ENCODE results near the gene PRR20G. TPM values are rescaled to one million over a fixed set of nuclear protein-coding genes. Genes with fewer than 3 reads are reported as not detected.

Gene PRR20G
- total RNA-seq, 1 donor from 2014 or later = not detected

DNA sequence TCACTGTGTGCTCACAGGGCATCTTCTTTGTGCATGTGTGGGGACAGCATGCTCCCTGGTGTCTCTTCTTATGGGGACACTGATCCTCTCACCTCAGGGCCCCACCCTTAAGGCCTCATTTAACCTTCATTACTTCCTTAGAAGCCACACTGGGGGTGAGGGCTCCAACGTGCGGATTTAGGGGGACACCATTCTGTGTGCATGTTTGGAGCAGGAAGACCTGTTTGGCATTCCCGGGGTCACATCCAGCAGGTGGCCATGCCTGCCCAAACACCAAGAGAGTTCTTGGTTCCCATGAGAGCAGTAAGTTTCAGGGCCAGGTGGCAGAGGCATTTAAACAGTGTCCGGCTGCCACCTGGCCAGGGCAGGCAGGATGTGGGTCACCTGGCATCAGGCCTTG lies 24.8 kb downstream of the PRR20G start:
- H3K79me2 ChIP-seq (ENCODE audit: insufficient read depth, low read length) = no peaks in the 10 kb centered on the region
- H3K36me3 ChIP-seq (ENCODE audit: insufficient read depth, low read length) = no peaks in the 10 kb centered on the region
- TF ChIP-seq CTCF (IDR thresholded peaks at IDR 0.05; ENCODE audit: insufficient read depth, low read depth, low read length) = no peak
- TF ChIP-seq EZH2 (IDR thresholded peaks at IDR 0.05; ENCODE audit: insufficient read depth, low read length) = no peak
- H3K4me1 Mint-ChIP-seq (ENCODE audit: low read depth, unreplicated experiment) = peaks cover 2% of the 10 kb centered on the region
- DNase-seq (ENCODE audit: low read depth) (no peak), FAIRE-seq (no peak)
- H2AFZ ChIP-seq (ENCODE audit: low read depth, low read length) = no peak overlapping the region
- no peak overlapping the region for H3K27ac ChIP-seq (ENCODE audit: low read depth, low read length)
- no peaks in the 10 kb centered on the region for H3K27me3 ChIP-seq (ENCODE audit: insufficient read depth, low read length)
- H3K4me1 ChIP-seq (ENCODE audit: insufficient read depth, low read length) = no peaks in the 10 kb centered on the region
- H3K4me3 ChIP-seq (ENCODE audit: insufficient read depth, low read depth, low read length) = no peak overlapping the region
- H3K27ac Mint-ChIP-seq (ENCODE audit: unreplicated experiment) = no peak overlapping the region
- H3K36me3 Mint-ChIP-seq (ENCODE audit: low read depth, unreplicated experiment) = no peaks in the 10 kb centered on the region
- peaks cover 4% of the 10 kb centered on the region for H3K9me3 Mint-ChIP-seq (ENCODE audit: unreplicated experiment)
- no peak overlapping the region for H3K9ac ChIP-seq (ENCODE audit: low read length)
- no peaks in the 10 kb centered on the region for H4K20me1 ChIP-seq (ENCODE audit: insufficient read depth, low read length)
- no peak overlapping the region for H3K4me2 ChIP-seq (ENCODE audit: low read length)
- H3K9me3 ChIP-seq (ENCODE audit: insufficient read depth, low read depth, low read length) = no peaks in the 10 kb centered on the region
- H3K4me3 Mint-ChIP-seq (ENCODE audit: unreplicated experiment) = no peak overlapping the region
- peaks cover 68% of the 10 kb centered on the region for H3K27me3 Mint-ChIP-seq (ENCODE audit: low read depth, unreplicated experiment)

- DNase-seq (ENCODE audit: low read depth) (no peak), FAIRE-seq (no peak)
- peaks cover 2% of the 10 kb centered on the region for H3K4me1 Mint-ChIP-seq (ENCODE audit: low read depth, unreplicated experiment)
- Histone ChIP-seq H3K4me2 (ENCODE audit: low read length) (no peak overlapping the region), H3K4me3 (ENCODE audit: insufficient read depth, low read depth, low read length) (no peak overlapping the region), H3K9ac (ENCODE audit: low read length) (no peak overlapping the region), H3K36me3 (ENCODE audit: insufficient read depth, low read length) (no peaks in the 10 kb centered on the region), H3K4me1 (ENCODE audit: insufficient read depth, low read length) (no peaks in the 10 kb centered on the region), H3K27me3 (ENCODE audit: insufficient read depth, low read length) (no peaks in the 10 kb centered on the region), H2AFZ (ENCODE audit: low read depth, low read length) (no peak overlapping the region), H3K9me3 (ENCODE audit: insufficient read depth, low read depth, low read length) (no peaks in the 10 kb centered on the region), H3K79me2 (ENCODE audit: insufficient read depth, low read length) (no peaks in the 10 kb centered on the region), H3K27ac (ENCODE audit: low read depth, low read length) (no peak overlapping the region), H4K20me1 (ENCODE audit: insufficient read depth, low read length) (no peaks in the 10 kb centered on the region)
- no peak overlapping the region for H3K4me3 Mint-ChIP-seq (ENCODE audit: unreplicated experiment)
- no peak for TF ChIP-seq EZH2 (IDR thresholded peaks at IDR 0.05; ENCODE audit: insufficient read depth, low read length)
- TF ChIP-seq CTCF (IDR thresholded peaks at IDR 0.05; ENCODE audit: insufficient read depth, low read depth, low read length) = no peak
- no peak overlapping the region for H3K27ac Mint-ChIP-seq (ENCODE audit: unreplicated experiment)
- H3K36me3 Mint-ChIP-seq (ENCODE audit: low read depth, unreplicated experiment) = no peaks in the 10 kb centered on the region
- peaks cover 66% of the 10 kb centered on the region for H3K27me3 Mint-ChIP-seq (ENCODE audit: low read depth, unreplicated experiment)
- H3K9me3 Mint-ChIP-seq (ENCODE audit: unreplicated experiment) = peaks cover 4% of the 10 kb centered on the region
Observed at GRCh38 chr3:127262533-127262932, 25.3 kb downstream of the PRR20G start.

- no peaks in the 10 kb centered on the region for H3K27me3 ChIP-seq (ENCODE audit: insufficient read depth, low read length)
- no peaks in the 10 kb centered on the region for H4K20me1 ChIP-seq (ENCODE audit: insufficient read depth, low read length)
- no peak for DNase-seq (ENCODE audit: low read depth)
- no peak overlapping the region for H3K4me3 ChIP-seq (ENCODE audit: insufficient read depth, low read depth, low read length)
- Mint-ChIP-seq H3K4me3 (ENCODE audit: unreplicated experiment) (no peak overlapping the region), H3K27ac (ENCODE audit: unreplicated experiment) (no peak overlapping the region), H3K36me3 (ENCODE audit: low read depth, unreplicated experiment) (no peaks in the 10 kb centered on the region), H3K4me1 (ENCODE audit: low read depth, unreplicated experiment) (peaks cover 2% of the 10 kb centered on the region), H3K9me3 (ENCODE audit: unreplicated experiment) (peaks cover 4% of the 10 kb centered on the region), H3K27me3 (ENCODE audit: low read depth, unreplicated experiment) (peaks cover 63% of the 10 kb centered on the region)
- H3K9ac ChIP-seq (ENCODE audit: low read length) = no peak overlapping the region
- H3K9me3 ChIP-seq (ENCODE audit: insufficient read depth, low read depth, low read length) = no peaks in the 10 kb centered on the region
- no peaks in the 10 kb centered on the region for H3K36me3 ChIP-seq (ENCODE audit: insufficient read depth, low read length)
- no peak for TF ChIP-seq CTCF (IDR thresholded peaks at IDR 0.05; ENCODE audit: insufficient read depth, low read depth, low read length)
- no peak for TF ChIP-seq EZH2 (IDR thresholded peaks at IDR 0.05; ENCODE audit: insufficient read depth, low read length)
- H3K4me2 ChIP-seq (ENCODE audit: low read length) = no peak overlapping the region
- FAIRE-seq = no peak
- H2AFZ ChIP-seq (ENCODE audit: low read depth, low read length) = no peak overlapping the region
- H3K79me2 ChIP-seq (ENCODE audit: insufficient read depth, low read length) = no peaks in the 10 kb centered on the region
- no peaks in the 10 kb centered on the region for H3K4me1 ChIP-seq (ENCODE audit: insufficient read depth, low read length)
- H3K27ac ChIP-seq (ENCODE audit: low read depth, low read length) = no peak overlapping the region
Observed at GRCh38 chr3:127261925-127262324, 25.9 kb downstream of the PRR20G start.

Data from astrocyte (in vitro differentiated cells and primary cell).